GM19395 (cell line): ENCODE measurements around the gene LRRC10.

Experiments used
- ATAC-seq: cut with Tn5 transposase; IDR thresholded peaks from one replicate; pipeline ENCODE4 v1.9.1; 2021; ENCODE audit warnings: mild to moderate bottlenecking, moderate library complexity; ENCODE audit not compliant: unreplicated experiment

The LRRC10 gene

DNA sequence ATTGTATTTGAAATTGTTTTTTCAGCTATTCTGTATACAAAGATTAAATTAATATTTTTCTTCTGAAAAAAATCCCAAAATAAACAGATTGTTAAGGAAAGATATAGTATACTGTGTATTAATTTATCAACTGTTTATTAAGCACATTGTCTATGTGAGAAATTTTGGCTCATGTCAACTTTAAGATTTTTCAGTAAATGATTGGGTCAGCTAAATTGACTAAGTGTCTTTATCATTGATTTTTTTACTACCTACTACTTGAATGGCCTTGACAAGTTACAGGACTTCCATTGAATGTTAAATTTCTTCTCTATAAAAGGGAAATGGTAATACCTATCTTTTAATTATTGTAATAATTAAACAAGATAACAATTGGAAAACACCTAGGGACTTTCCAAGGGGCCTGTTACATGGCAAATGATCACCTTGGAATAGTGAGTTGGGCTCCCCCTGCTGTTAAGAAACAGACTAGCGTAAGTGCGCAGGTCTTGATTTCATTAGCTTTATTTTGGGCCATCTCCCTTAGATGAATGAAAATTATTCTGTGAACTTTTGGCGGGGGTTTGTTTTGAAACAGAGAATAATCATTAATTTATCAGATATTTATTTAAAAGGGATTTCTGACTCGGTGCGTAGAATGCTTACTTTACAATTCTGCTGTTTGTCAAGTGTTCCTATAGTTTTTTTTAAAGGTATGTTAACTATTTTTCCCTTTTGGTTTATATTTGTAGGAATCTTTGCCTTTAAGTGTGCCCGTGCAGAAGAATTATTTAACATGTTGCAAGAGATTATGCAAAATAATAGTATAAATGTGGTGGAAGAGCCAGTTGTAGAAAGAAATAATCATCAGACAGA, 39.9 kb downstream of the LRRC10 start:
- ATAC-seq = peak; percentile 87

DNA sequence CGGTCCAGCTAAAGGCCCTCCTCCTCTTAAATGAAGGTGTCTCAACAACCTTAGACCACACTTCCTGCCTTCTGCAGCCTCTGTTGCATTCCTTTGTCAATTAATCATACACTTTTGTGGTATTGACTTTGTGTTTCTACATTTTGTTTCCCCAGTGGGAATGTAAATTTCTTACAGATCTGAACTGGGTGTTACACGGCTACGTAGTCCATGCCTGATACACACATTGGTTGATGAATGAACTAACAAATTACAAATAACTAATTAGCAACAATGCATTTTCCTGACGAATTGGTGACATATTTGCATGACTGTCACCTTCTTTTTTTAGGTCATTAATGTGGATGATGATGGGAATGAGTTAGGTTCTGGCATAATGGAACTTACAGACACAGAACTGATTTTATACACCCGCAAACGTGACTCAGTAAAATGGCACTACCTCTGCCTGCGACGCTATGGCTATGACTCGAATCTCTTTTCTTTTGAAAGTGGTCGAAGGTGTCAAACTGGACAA, 40.6 kb downstream of the LRRC10 start:
- ATAC-seq = no peak

DNA sequence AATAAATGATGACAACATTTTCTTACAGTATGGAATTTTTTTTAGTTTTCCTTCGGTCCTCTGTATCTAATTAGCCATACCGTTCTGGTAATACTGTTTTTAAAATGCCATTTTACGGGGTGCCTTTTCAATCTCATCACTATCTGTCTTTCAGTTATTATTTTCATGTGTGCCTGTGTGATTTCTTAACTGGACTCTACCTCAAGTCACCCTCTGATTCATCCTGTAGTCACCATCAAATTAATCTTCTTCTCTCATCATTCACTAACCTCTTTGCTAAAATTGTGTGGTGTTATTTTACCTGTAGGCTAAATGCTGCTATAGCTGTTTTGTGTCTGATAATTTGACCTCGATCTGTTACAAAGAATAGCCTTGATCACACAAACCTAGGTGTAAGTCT, 41.5 kb downstream of the LRRC10 start:
- no peak for ATAC-seq

DNA sequence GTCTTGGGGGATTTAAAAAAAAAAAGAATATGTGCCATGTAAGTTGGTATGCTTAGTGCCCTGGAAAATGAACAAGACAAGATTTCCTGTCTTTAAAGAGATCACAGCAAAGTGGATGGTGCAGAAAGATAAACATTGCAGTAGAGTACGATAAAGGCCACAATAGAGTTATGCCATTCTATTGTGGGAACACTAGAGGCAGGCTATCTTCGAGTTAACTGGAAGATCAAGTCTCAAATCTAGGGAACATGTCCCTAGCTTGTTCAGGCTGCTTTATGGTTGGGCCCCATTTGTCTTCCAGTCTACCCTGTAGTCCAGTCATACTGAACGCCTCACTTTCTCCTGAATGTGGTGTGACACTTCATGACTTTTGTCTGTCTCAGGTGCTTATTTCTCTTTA, 44.1 kb downstream of the LRRC10 start:
- no peak for ATAC-seq

DNA sequence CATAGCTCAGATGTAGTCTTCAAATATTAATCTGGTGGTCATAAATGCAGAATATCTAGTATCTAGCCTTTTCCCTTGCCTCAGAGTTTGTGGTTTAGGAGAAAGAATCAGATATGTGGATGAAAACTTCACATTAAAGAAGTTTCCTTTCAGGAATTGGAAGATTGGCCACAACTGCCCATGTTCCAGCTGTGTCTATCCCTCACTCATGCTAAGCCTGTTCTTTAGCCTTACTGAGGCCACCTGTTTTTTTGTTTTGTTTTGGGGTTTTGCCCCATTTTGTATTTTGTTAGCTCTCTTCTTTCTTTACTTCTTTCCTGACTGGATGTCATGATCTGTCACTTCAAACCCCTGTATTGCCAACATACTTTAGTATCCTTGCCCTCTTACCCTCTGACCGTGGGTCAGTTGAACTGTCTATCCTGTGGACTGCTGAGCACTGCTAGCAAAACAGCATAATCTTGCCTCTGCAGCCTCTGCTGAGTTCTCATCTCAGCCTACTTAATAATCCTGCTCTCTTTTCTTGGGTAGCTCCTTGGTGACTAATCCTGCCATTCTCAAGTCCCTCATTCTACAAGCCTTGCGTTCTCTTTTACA, 47.4 kb downstream of the LRRC10 start:
- ATAC-seq = no peak
